ENCODE data around the gene PCLO.
"Not testable (repeated sequence)": the region's sequence is repeated elsewhere in the genome, so short reads cannot be mapped to it uniquely, and the experiment has no call there.

The PCLO gene

GRCh38 chr7:82726038-82726800, 436.5 kb downstream of the PCLO start:
- no peak for DNase-seq

GRCh38 chr7:82723411-82723810, 439.3 kb downstream of the PCLO start:
- no peak for DNase-seq

GRCh38 chr7:82722946-82723345, 439.7 kb downstream of the PCLO start:
- no peak for DNase-seq

- no peak for DNase-seq
Measured at GRCh38 chr7:82715344-82715743, 447.3 kb downstream of the PCLO start.

- DNase-seq: no peak
Measured at GRCh38 chr7:82714883-82715282, 447.8 kb downstream of the PCLO start.

GRCh38 chr7:82713506-82713905, 449.2 kb downstream of the PCLO start:
- no peak for DNase-seq

- not testable (repeated sequence) for DNase-seq
Measured at GRCh38 chr7:82706344-82706743, 456.3 kb downstream of the PCLO start.

GRCh38 chr7:82705517-82706260, 457.0 kb downstream of the PCLO start:
- no peak for DNase-seq

- no peak for DNase-seq
Measured at GRCh38 chr7:82704121-82704520, 458.6 kb downstream of the PCLO start.

All from activated CD4-positive, alpha-beta T cell treated with anti-CD3 and anti-CD28 coated beads, Interleukin-2, amount 50 U/mL, for 16 hours (primary cell).